BE2C (cell line): ENCODE measurements around the gene ATP12A.

ENCODE experiments used
- DNase-seq: peaks from one replicate; pipeline ENCODE4 v3.0.0-alpha.2; 2020
- H3K27me3 ChIP-seq: fragments of 250-450 bp; sonication (Bioruptor Pico); 2 replicates; pipeline ENCODE4 v1.5.1; 2020; ENCODE audit warnings: mild to moderate bottlenecking
- H3K36me3 ChIP-seq: fragments of 250-450 bp; sonication (Bioruptor Pico); 2 replicates; pipeline ENCODE4 v1.5.1; 2020; ENCODE audit warnings: mild to moderate bottlenecking
- H3K4me1 ChIP-seq: fragments of 250-450 bp; sonication (Bioruptor Pico); 2 replicates; pipeline ENCODE4 v1.5.1; 2020
- H3K4me3 ChIP-seq: 2 replicates; pipeline ENCODE4 v1.5.1; 2011; ENCODE audit warnings: low read depth, low read length
- H3K9me3 ChIP-seq: fragments of 250-450 bp; sonication (Bioruptor Pico); 2 replicates; pipeline ENCODE4 v1.5.1; 2020
- CTCF ChIP-seq: IDR thresholded peaks from 2 replicates; pipeline ENCODE4 v1.5.1; 2012; ENCODE audit warnings: mild to moderate bottlenecking, low read depth, low read length

The ATP12A gene

GRCh38 chr13:24687611-24688010 is 7.4 kb downstream of the ATP12A start:
- Histone ChIP-seq H3K9me3 (no peaks in the 10 kb centered on the region), H3K4me1 (no peaks in the 10 kb centered on the region), H3K27me3 (peaks cover 20% of the 10 kb centered on the region), H3K36me3 (no peaks in the 10 kb centered on the region), H3K4me3 (no peak overlapping the region)
- no peak for TF ChIP-seq CTCF
- no peak for DNase-seq

GRCh38 chr13:24688111-24688510 is 7.9 kb downstream of the ATP12A start:
- TF ChIP-seq CTCF = no peak
- Histone ChIP-seq H3K4me3 (no peak overlapping the region), H3K27me3 (peaks cover 25% of the 10 kb centered on the region), H3K36me3 (no peaks in the 10 kb centered on the region), H3K4me1 (no peaks in the 10 kb centered on the region), H3K9me3 (no peaks in the 10 kb centered on the region)
- no peak for DNase-seq

GRCh38 chr13:24688950-24689349 is 8.7 kb downstream of the ATP12A start:
- H3K36me3 ChIP-seq = no peaks in the 10 kb centered on the region
- H3K4me1 ChIP-seq = no peaks in the 10 kb centered on the region
- TF ChIP-seq CTCF = no peak
- H3K4me3 ChIP-seq = no peak overlapping the region
- peaks cover 32% of the 10 kb centered on the region for H3K27me3 ChIP-seq
- H3K9me3 ChIP-seq = no peaks in the 10 kb centered on the region
- DNase-seq = no peak

- Histone ChIP-seq H3K27me3 (peaks cover 30% of the 10 kb centered on the region), H3K4me1 (no peaks in the 10 kb centered on the region), H3K9me3 (no peaks in the 10 kb centered on the region), H3K4me3 (no peak overlapping the region), H3K36me3 (no peaks in the 10 kb centered on the region)
- no peak for TF ChIP-seq CTCF
- no peak for DNase-seq
Observed at GRCh38 chr13:24691381-24691780, 11.2 kb downstream of the ATP12A start.

- no peak for TF ChIP-seq CTCF
- Histone ChIP-seq H3K9me3 (no peaks in the 10 kb centered on the region), H3K36me3 (no peaks in the 10 kb centered on the region), H3K4me3 (no peak overlapping the region), H3K4me1 (no peaks in the 10 kb centered on the region), H3K27me3 (peaks cover 30% of the 10 kb centered on the region)
- no peak for DNase-seq
Observed at GRCh38 chr13:24692561-24692960, 12.4 kb downstream of the ATP12A start.

GRCh38 chr13:24693862-24694471 is 13.8 kb downstream of the ATP12A start:
- peak; percentile 58 for DNase-seq

More at GRCh38 chr13:24693862-24694471, 13.8 kb downstream of the ATP12A start:
- no peaks in the 10 kb centered on the region for H3K4me1 ChIP-seq
- peak; percentile 87 for TF ChIP-seq CTCF
- no peaks in the 10 kb centered on the region for H3K36me3 ChIP-seq
- H3K4me3 ChIP-seq = no peak overlapping the region
- H3K27me3 ChIP-seq = peaks cover 30% of the 10 kb centered on the region
- no peaks in the 10 kb centered on the region for H3K9me3 ChIP-seq
